HepG2 (cell line): ENCODE measurements around the gene NUP133. TPM values are rescaled to one million over a fixed set of nuclear protein-coding genes. Genes with fewer than 3 reads are reported as not detected.

ENCODE experiments used
- ELF1 ChIP-seq: sonication (generic); formaldehyde crosslinking; IDR thresholded peaks from 2 replicates; pipeline ENCODE4 v1.4.0; 2020; ENCODE audit warnings: missing genetic modification reagents
- FOXJ3 ChIP-seq: sonication (generic); formaldehyde crosslinking; IDR thresholded peaks from 2 replicates; pipeline ENCODE4 v1.4.0; 2020; ENCODE audit warnings: missing genetic modification reagents, mild to moderate bottlenecking, borderline replicate concordance
- FOXK1 ChIP-seq: sonication (generic); formaldehyde crosslinking; IDR thresholded peaks from 2 replicates; pipeline ENCODE4 v1.4.0; 2020; ENCODE audit warnings: low read depth, missing genetic modification reagents, borderline replicate concordance
- KLF11 ChIP-seq: IDR thresholded peaks from 2 replicates; pipeline ENCODE4 v1.6.1; 2016; ENCODE audit warnings: missing compliant biosample characterization
- KLF16 ChIP-seq, 2 experiments: sonication (generic) in 1 of 2; formaldehyde crosslinking in 1 of 2; IDR thresholded peaks; 2 replicates each; pipeline versions ENCODE4 v1.6.1 to v1.8.0; 2016 to 2023; ENCODE audit warnings: missing genetic modification reagents in 2 of 2, missing compliant biosample characterization in 1 of 2
- KMT2A ChIP-seq: sonication (generic); formaldehyde crosslinking; IDR thresholded peaks from 2 replicates; pipeline ENCODE4 v1.4.0; 2020; ENCODE audit warnings: missing genetic modification reagents
- KMT2B ChIP-seq: IDR thresholded peaks from 2 replicates; pipeline ENCODE4 v1.6.1; 2016; ENCODE audit warnings: missing genetic modification reagents, missing compliant biosample characterization
- MAFG ChIP-seq: sonication (generic); formaldehyde crosslinking; IDR thresholded peaks from 2 replicates; pipeline ENCODE4 v1.5.1; 2020; ENCODE audit warnings: mild to moderate bottlenecking, missing genetic modification reagents
- MEF2D ChIP-seq: sonication (generic); formaldehyde crosslinking; IDR thresholded peaks from 2 replicates; pipeline ENCODE4 v1.5.1; 2020; ENCODE audit warnings: mild to moderate bottlenecking, missing genetic modification reagents
- NFE2L1 ChIP-seq: sonication (generic); formaldehyde crosslinking; IDR thresholded peaks from 2 replicates; pipeline ENCODE4 v1.4.0; 2020; ENCODE audit warnings: missing genetic modification reagents, mild to moderate bottlenecking, borderline replicate concordance
- NR2F2 ChIP-seq: IDR thresholded peaks from 2 replicates; pipeline ENCODE4 v1.6.1; 2012; ENCODE audit warnings: low read depth, inconsistent platforms, borderline replicate concordance
- RARA ChIP-seq: IDR thresholded peaks from 2 replicates; pipeline ENCODE4 v1.6.1; 2016; ENCODE audit warnings: missing genetic modification reagents, missing compliant biosample characterization
- STAG1 ChIP-seq: sonication (generic); formaldehyde crosslinking; IDR thresholded peaks from 2 replicates; pipeline ENCODE4 v1.4.0; 2020; ENCODE audit warnings: missing genetic modification reagents
- SUZ12 ChIP-seq: fragments of 150-350 bp; IDR thresholded peaks from 2 replicates; pipeline ENCODE4 v1.6.1; 2014; ENCODE audit warnings: low read depth, low read length
- ZC3H13 ChIP-seq: sonication (generic); formaldehyde crosslinking; IDR thresholded peaks from 2 replicates; pipeline ENCODE4 v1.8.1; 2023; ENCODE audit warnings: mild to moderate bottlenecking, missing genetic modification reagents, moderate library complexity
- ZNF234 ChIP-seq: sonication (generic); formaldehyde crosslinking; conservative IDR thresholded peaks from 2 replicates; pipeline ENCODE4 v1.5.1; 2020; ENCODE audit warnings: mild to moderate bottlenecking, missing genetic modification reagents
- ZNF432 ChIP-seq: sonication (generic); formaldehyde crosslinking; IDR thresholded peaks from 2 replicates; pipeline ENCODE4 v1.5.0; 2020; ENCODE audit warnings: missing genetic modification reagents, mild to moderate bottlenecking, borderline replicate concordance
- ZNF761 ChIP-seq: sonication (generic); formaldehyde crosslinking; conservative IDR thresholded peaks from 2 replicates; pipeline ENCODE4 v1.4.0; 2020; ENCODE audit warnings: mild to moderate bottlenecking, missing genetic modification reagents
- polyA plus RNA-seq, 8 experiments: library from polyadenylated mRNA; depleted of rRNA in 3 of 8; stranded (reverse) in 7 of 8; unstranded in 1 of 8; fragments of >200 nt; fragmentation: Illumina TruSeq in 4 of 8; extraction: Trizol in 4 of 8; gene quantifications; 2 replicates each; pipeline versions ENCODE4 v1.2.1 to v1.2.3, GENCODE V29; 2011 to 2016; ENCODE audit warnings: low read depth in 4 of 8, missing spikeins in 1 of 8, mixed read lengths in 1 of 8; ENCODE audit not compliant: insufficient read depth in 1 of 8
- total RNA-seq, 5 experiments: library from RNA; depleted of rRNA; stranded (reverse); fragments of >200 nt; fragmentation: Illumina TruSeq; extraction: Trizol; gene quantifications; 2 replicates each; pipeline ENCODE4 v1.2.3, GENCODE V29; 2016; ENCODE audit warnings: low read depth in 1 of 5
- TF ChIP-seq, protein P1 (sequence below): sonication (generic); formaldehyde crosslinking; IDR thresholded peaks from 2 replicates; pipeline ENCODE4 v1.8.1; 2022; ENCODE audit warnings: mild to moderate bottlenecking, missing genetic modification reagents
- TF ChIP-seq, protein P2 (sequence below): sonication (generic); formaldehyde crosslinking; IDR thresholded peaks from 2 replicates; pipeline ENCODE4 v1.8.1; 2022; ENCODE audit warnings: low read depth, mild to moderate bottlenecking, missing genetic modification reagents
- TF ChIP-seq, protein P3 (sequence below): sonication (generic); formaldehyde crosslinking; conservative IDR thresholded peaks from 2 replicates; pipeline ENCODE4 v1.4.0; 2020; ENCODE audit warnings: missing genetic modification reagents
- TF ChIP-seq, protein P4 (sequence below): sonication (generic); formaldehyde crosslinking; IDR thresholded peaks from 2 replicates; pipeline ENCODE4 v1.4.0; 2020; ENCODE audit warnings: missing genetic modification reagents

Gene NUP133
- total and polyA plus RNA-seq, 2 of the 13 experiments (the other 11 are each of a cell fraction or from before 2014, with no cell fraction given): 17.7 to 45.6 TPM

DNA sequence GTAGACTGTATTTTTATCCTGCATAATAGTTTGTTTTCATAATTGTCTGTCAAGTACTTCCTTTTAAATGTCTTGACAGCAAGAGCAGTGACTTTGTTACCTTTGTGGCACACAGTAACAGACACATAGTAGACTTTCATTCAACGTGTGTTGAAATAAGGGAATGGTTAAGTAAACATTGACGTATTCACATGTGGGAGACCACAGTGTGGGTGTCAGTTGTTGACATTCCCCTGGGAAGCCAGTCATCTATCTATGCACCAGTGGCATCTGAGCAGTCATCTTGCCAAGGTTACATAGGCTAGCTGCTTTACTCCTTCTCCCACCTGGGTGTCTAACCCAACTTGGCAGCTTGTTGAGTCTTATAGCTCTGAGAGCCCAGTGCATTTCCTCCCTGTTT is 1.4 kb upstream of the NUP133 start (continued):
- TF ChIP-seq ZNF432: no peak
- TF ChIP-seq, protein P1, sequence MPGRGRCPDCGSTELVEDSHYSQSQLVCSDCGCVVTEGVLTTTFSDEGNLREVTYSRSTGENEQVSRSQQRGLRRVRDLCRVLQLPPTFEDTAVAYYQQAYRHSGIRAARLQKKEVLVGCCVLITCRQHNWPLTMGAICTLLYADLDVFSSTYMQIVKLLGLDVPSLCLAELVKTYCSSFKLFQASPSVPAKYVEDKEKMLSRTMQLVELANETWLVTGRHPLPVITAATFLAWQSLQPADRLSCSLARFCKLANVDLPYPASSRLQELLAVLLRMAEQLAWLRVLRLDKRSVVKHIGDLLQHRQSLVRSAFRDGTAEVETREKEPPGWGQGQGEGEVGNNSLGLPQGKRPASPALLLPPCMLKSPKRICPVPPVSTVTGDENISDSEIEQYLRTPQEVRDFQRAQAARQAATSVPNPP: no peak
- TF ChIP-seq ZNF234 (CRISPR knock-in tag): no peak
- TF ChIP-seq, protein P2, sequence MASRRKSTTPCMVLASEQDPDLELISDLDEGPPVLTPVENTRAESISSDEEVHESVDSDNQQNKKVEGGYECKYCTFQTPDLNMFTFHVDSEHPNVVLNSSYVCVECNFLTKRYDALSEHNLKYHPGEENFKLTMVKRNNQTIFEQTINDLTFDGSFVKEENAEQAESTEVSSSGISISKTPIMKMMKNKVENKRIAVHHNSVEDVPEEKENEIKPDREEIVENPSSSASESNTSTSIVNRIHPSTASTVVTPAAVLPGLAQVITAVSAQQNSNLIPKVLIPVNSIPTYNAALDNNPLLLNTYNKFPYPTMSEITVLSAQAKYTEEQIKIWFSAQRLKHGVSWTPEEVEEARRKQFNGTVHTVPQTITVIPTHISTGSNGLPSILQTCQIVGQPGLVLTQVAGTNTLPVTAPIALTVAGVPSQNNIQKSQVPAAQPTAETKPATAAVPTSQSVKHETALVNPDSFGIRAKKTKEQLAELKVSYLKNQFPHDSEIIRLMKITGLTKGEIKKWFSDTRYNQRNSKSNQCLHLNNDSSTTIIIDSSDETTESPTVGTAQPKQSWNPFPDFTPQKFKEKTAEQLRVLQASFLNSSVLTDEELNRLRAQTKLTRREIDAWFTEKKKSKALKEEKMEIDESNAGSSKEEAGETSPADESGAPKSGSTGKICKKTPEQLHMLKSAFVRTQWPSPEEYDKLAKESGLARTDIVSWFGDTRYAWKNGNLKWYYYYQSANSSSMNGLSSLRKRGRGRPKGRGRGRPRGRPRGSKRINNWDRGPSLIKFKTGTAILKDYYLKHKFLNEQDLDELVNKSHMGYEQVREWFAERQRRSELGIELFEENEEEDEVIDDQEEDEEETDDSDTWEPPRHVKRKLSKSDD (CRISPR knock-in tag): no peak
- TF ChIP-seq RARA: peak; percentile 63; the same call in 1 of the 2 replicates
- no peak for TF ChIP-seq SUZ12
- no peak for TF ChIP-seq ZNF761 (CRISPR knock-in tag)
- TF ChIP-seq NR2F2: no peak
- TF ChIP-seq FOXJ3 (CRISPR knock-in tag): 0 out of 2 replicates have a peak, but pooled peaks have one; percentile 42
- TF ChIP-seq ZC3H13: no peak
- no peak for TF ChIP-seq STAG1 (CRISPR knock-in tag)
- TF ChIP-seq MEF2D (CRISPR knock-in tag): 0 out of 2 replicates have a peak, but pooled peaks have one; percentile 48
- TF ChIP-seq KMT2B: no peak
- TF ChIP-seq FOXK1 (CRISPR knock-in tag): peak; percentile 94; the same call in 1 of the 2 replicates
- no peak for TF ChIP-seq KLF16 (CRISPR knock-in tag; IDR thresholded peaks at IDR 0.05)
- TF ChIP-seq KMT2A (CRISPR knock-in tag): no peak
- no peak for TF ChIP-seq NFE2L1 (CRISPR knock-in tag)
- TF ChIP-seq KLF11 (CRISPR knock-in tag): no peak
- TF ChIP-seq ELF1 (CRISPR knock-in tag): no peak
- TF ChIP-seq MAFG (CRISPR knock-in tag): no peak
- TF ChIP-seq, protein P3, sequence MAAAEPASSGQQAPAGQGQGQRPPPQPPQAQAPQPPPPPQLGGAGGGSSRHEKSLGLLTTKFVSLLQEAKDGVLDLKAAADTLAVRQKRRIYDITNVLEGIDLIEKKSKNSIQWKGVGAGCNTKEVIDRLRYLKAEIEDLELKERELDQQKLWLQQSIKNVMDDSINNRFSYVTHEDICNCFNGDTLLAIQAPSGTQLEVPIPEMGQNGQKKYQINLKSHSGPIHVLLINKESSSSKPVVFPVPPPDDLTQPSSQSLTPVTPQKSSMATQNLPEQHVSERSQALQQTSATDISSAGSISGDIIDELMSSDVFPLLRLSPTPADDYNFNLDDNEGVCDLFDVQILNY: no peak
- TF ChIP-seq, protein P4, sequence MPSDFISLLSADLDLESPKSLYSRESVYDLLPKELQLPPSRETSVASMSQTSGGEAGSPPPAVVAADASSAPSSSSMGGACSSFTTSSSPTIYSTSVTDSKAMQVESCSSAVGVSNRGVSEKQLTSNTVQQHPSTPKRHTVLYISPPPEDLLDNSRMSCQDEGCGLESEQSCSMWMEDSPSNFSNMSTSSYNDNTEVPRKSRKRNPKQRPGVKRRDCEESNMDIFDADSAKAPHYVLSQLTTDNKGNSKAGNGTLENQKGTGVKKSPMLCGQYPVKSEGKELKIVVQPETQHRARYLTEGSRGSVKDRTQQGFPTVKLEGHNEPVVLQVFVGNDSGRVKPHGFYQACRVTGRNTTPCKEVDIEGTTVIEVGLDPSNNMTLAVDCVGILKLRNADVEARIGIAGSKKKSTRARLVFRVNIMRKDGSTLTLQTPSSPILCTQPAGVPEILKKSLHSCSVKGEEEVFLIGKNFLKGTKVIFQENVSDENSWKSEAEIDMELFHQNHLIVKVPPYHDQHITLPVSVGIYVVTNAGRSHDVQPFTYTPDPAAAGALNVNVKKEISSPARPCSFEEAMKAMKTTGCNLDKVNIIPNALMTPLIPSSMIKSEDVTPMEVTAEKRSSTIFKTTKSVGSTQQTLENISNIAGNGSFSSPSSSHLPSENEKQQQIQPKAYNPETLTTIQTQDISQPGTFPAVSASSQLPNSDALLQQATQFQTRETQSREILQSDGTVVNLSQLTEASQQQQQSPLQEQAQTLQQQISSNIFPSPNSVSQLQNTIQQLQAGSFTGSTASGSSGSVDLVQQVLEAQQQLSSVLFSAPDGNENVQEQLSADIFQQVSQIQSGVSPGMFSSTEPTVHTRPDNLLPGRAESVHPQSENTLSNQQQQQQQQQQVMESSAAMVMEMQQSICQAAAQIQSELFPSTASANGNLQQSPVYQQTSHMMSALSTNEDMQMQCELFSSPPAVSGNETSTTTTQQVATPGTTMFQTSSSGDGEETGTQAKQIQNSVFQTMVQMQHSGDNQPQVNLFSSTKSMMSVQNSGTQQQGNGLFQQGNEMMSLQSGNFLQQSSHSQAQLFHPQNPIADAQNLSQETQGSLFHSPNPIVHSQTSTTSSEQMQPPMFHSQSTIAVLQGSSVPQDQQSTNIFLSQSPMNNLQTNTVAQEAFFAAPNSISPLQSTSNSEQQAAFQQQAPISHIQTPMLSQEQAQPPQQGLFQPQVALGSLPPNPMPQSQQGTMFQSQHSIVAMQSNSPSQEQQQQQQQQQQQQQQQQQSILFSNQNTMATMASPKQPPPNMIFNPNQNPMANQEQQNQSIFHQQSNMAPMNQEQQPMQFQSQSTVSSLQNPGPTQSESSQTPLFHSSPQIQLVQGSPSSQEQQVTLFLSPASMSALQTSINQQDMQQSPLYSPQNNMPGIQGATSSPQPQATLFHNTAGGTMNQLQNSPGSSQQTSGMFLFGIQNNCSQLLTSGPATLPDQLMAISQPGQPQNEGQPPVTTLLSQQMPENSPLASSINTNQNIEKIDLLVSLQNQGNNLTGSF (CRISPR knock-in tag): no peak
